Measurements from ENCODE around the gene SMPD2. TPM values are rescaled to one million over a fixed set of nuclear protein-coding genes. Genes with fewer than 3 reads are reported as not detected.
A peak's percentile ranks its signal among the peaks of the same experiment; 100 is the strongest.

Gene SMPD2
- total RNA-seq, 1 experiment from 2014 or later, result 50.0 TPM

DNA sequence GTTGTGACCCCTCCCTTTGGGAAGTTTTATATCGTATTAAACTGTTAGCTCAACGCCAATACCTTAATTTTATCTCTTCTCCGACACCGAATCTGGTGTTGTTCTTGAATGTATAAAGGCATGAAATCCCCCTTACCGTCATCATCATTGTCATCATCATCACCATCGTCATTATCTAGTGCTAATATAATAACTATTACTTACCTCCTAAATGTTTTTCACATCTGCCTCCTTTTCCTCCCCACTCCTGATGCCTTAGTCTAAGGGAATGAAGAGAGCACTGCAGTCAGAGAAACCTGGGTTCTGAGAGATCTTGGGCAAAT, 43.2 kb downstream of the SMPD2 start:
- H3K27ac ChIP-seq (ENCODE audit: low read length), result peak overlapping the region; percentile 69
- ATAC-seq (peak; percentile 1; the same call in 1 of the 2 replicates), DNase-seq (ENCODE audit: low read depth, low spot score) (no peak)
- no peaks in the 10 kb centered on the region; the same call in 1 of the 2 replicates for H3K27me3 ChIP-seq (ENCODE audit: control insufficient read depth, insufficient read depth, low read length)
- peaks cover 18% of the 10 kb centered on the region for H3K36me3 ChIP-seq (ENCODE audit: control insufficient read depth, insufficient read depth, low read length)
- POLR2A ChIA-PET, result no interaction called here
- H3K4me1 ChIP-seq (ENCODE audit: control insufficient read depth, insufficient read depth, low read length), result peaks cover 34% of the 10 kb centered on the region
- TF ChIP-seq REST (IDR thresholded peaks at IDR 0.05; ENCODE audit: insufficient read depth in 1 of 2, low read depth in 2 of 2, low read length in 1 of 2) (no peak), SIN3A (IDR thresholded peaks at IDR 0.05; ENCODE audit: borderline replicate concordance, insufficient read depth, low read depth, low read length) (no peak), POLR2AphosphoS5 (IDR thresholded peaks at IDR 0.05; ENCODE audit: low read depth, low read length) (no peak), TCF7L2 (IDR thresholded peaks at IDR 0.05; ENCODE audit: low read depth, low read length) (no peak)
- TF ChIP-seq, protein P1, sequence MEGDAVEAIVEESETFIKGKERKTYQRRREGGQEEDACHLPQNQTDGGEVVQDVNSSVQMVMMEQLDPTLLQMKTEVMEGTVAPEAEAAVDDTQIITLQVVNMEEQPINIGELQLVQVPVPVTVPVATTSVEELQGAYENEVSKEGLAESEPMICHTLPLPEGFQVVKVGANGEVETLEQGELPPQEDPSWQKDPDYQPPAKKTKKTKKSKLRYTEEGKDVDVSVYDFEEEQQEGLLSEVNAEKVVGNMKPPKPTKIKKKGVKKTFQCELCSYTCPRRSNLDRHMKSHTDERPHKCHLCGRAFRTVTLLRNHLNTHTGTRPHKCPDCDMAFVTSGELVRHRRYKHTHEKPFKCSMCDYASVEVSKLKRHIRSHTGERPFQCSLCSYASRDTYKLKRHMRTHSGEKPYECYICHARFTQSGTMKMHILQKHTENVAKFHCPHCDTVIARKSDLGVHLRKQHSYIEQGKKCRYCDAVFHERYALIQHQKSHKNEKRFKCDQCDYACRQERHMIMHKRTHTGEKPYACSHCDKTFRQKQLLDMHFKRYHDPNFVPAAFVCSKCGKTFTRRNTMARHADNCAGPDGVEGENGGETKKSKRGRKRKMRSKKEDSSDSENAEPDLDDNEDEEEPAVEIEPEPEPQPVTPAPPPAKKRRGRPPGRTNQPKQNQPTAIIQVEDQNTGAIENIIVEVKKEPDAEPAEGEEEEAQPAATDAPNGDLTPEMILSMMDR (IDR thresholded peaks at IDR 0.05), result no peak
- in situ Hi-C loops (cut with HindIII; ENCODE audit: low pct_unique_long_range_greater_than_20kb, low sequenced_read_pairs) (no loop called here), intact Hi-C loops (cut with micrococcal nuclease; ENCODE audit: unreplicated experiment) (no loop called here)
- CTCF ChIA-PET, result no interaction called here
- BruUV-seq (replicated peaks), result no TSS peak
- H3K4me3 ChIP-seq (ENCODE audit: low read depth in 2 of 2, low read length in 2 of 2), result peak overlapping the region; percentile 48 to 71
- H3K9me3 ChIP-seq (ENCODE audit: control insufficient read depth, insufficient read depth, low read depth, low read length), result no peaks in the 10 kb centered on the region

DNA sequence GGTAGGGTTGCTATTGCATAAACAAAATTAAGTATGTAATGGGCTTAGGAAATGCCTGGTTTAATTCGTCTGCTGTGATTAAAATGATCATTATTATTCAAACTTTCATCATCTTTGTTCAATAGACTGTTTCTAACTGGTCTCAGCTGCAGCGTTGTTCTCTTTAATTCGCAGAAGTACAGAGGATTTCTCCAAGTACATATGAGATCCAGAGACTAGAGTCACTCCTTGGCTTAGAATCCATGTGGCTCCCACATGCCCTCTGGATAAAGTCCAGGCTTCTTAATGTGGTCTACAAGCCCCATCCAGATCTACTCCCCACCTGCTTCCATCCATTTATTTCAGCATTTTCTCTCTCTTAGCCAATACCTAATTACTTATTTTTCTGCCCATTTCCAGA, 43.6 kb downstream of the SMPD2 start:
- ATAC-seq (no peak), DNase-seq (ENCODE audit: low read depth, low spot score) (no peak)
- Histone ChIP-seq H3K36me3 (ENCODE audit: control insufficient read depth, insufficient read depth, low read length) (peaks cover 14% of the 10 kb centered on the region), H3K4me1 (ENCODE audit: control insufficient read depth, insufficient read depth, low read length) (peaks cover 30% of the 10 kb centered on the region), H3K27ac (ENCODE audit: low read length) (peak overlapping the region; percentile 69), H3K9me3 (ENCODE audit: control insufficient read depth, insufficient read depth, low read depth, low read length) (no peaks in the 10 kb centered on the region), H3K27me3 (ENCODE audit: control insufficient read depth, insufficient read depth, low read length) (no peaks in the 10 kb centered on the region; the same call in 1 of the 2 replicates), H3K4me3 (ENCODE audit: low read depth in 2 of 2, low read length in 2 of 2) (peak overlapping the region; percentile 48 to 71)
- in situ Hi-C loops (cut with HindIII; ENCODE audit: low pct_unique_long_range_greater_than_20kb, low sequenced_read_pairs), result no loop called here
- BruUV-seq (replicated peaks), result no TSS peak
- ChIA-PET POLR2A (no interaction called here), CTCF (no interaction called here)
- TF ChIP-seq, protein P1 (IDR thresholded peaks at IDR 0.05), result no peak
- no peak for TF ChIP-seq POLR2AphosphoS5 (IDR thresholded peaks at IDR 0.05; ENCODE audit: low read depth, low read length)
- no peak for TF ChIP-seq REST (IDR thresholded peaks at IDR 0.05; ENCODE audit: insufficient read depth in 1 of 2, low read depth in 2 of 2, low read length in 1 of 2)
- no peak for TF ChIP-seq SIN3A (IDR thresholded peaks at IDR 0.05; ENCODE audit: borderline replicate concordance, insufficient read depth, low read depth, low read length)
- no peak for TF ChIP-seq TCF7L2 (IDR thresholded peaks at IDR 0.05; ENCODE audit: low read depth, low read length)
- intact Hi-C loops (cut with micrococcal nuclease; ENCODE audit: unreplicated experiment), result no loop called here
